ENCODE measurements around the gene CLSTN1. TPM values are rescaled to one million over a fixed set of nuclear protein-coding genes. Genes with fewer than 3 reads are reported as not detected.

CLSTN1 gene
- total RNA-seq, 2 experiments from 2014 or later: 34.9 to 36.7 TPM

DNA sequence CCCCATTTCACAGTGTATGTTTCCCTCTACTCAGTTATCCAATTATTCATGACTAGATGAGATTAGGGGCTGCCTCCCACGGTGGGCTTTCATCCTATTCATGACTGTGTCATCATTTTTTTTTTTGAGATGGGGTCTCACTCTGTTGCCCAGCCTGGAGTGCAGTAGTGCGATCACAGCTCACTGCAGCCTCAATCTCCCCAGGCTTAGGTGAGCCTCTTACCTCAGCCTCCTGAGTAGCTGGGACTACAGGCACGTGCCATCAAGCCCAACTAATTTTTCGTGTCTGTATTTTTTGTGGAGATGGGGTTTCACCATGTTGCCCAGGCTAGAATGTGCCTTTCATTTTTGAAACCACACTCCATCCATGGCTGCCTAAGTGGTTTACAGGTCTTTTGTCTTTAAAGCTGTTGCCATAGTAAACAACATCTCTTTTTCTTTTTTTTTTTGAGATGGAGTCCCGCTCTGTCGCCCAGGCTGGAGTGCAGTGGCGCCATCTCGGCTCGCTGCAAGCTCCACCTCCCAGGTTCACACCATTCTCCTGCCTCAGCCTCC, 112.2 kb downstream of the CLSTN1 start:
- peaks cover 50% of the 10 kb centered on the region for H3K36me3 Mint-ChIP-seq (ENCODE audit: low read depth)
- ATAC-seq (no peak), DNase-seq (no peak)
- intact Hi-C loops (cut with DNase I, micrococcal nuclease): no loop called here
- ChIA-PET CTCF (interaction anchor here (0.8 to 1.5 kb wide), 5 partner anchors 8 to 85 kb away, joined by 3 to 5 read pairs (median 3); no protein-coding TSS in a partner anchor), POLR2A (interaction anchor here (0.6 kb wide), 1 partner anchor 10 kb away, joined by 5 read pairs; no protein-coding TSS in a partner anchor)
- H3K27me3 Mint-ChIP-seq: no peaks in the 10 kb centered on the region
- H3K4me3 Mint-ChIP-seq: no peak overlapping the region
- H3K27ac Mint-ChIP-seq: peak overlapping the region; percentile 51
- no peaks in the 10 kb centered on the region for H3K9me3 Mint-ChIP-seq (ENCODE audit: low read depth)
- peaks cover 35% of the 10 kb centered on the region for H3K4me1 Mint-ChIP-seq

- Mint-ChIP-seq H3K27me3 (no peaks in the 10 kb centered on the region), H3K4me1 (peaks cover 36% of the 10 kb centered on the region), H3K4me3 (no peak overlapping the region), H3K9me3 (ENCODE audit: low read depth) (no peaks in the 10 kb centered on the region), H3K36me3 (ENCODE audit: low read depth) (peaks cover 46% of the 10 kb centered on the region), H3K27ac (no peak overlapping the region)
- ChIA-PET POLR2A (interaction anchor here (0.7 kb wide), 1 partner anchor 55 kb away, joined by 3 read pairs; no protein-coding TSS in a partner anchor), CTCF (interaction anchor here (1.0 kb wide), 1 partner anchor 11 kb away, joined by 3 read pairs; no protein-coding TSS in a partner anchor)
- DNase-seq (no peak), ATAC-seq (no peak)
- intact Hi-C loops (cut with DNase I, micrococcal nuclease): no loop called here
These were observed 113.7 kb downstream of the CLSTN1 start for GRCh38 chr1:9710037-9710436.

DNA sequence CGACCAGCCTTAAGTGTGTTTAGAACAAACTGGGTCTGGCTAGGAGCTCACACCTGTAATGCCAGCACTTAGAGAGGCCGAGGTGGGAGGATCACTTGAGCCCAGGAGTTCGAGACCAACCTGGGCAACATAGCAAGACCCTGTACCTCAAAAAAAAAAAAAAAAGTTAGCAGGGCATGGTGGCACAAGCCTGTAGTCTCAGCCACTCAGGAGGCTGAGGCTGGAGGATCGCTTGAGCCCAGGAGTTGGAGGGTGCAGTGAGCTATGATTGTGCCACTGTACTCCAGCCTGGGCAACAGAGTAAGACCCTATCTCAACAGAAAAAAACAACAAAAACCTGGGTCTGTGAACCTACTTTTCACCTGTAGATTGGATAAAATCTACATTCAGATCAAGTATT, 117.6 kb downstream of the CLSTN1 start:
- intact Hi-C loops (cut with DNase I, micrococcal nuclease): no loop called here
- CTCF ChIA-PET: no interaction called here
- peaks cover 50% of the 10 kb centered on the region for H3K4me1 Mint-ChIP-seq

DNA sequence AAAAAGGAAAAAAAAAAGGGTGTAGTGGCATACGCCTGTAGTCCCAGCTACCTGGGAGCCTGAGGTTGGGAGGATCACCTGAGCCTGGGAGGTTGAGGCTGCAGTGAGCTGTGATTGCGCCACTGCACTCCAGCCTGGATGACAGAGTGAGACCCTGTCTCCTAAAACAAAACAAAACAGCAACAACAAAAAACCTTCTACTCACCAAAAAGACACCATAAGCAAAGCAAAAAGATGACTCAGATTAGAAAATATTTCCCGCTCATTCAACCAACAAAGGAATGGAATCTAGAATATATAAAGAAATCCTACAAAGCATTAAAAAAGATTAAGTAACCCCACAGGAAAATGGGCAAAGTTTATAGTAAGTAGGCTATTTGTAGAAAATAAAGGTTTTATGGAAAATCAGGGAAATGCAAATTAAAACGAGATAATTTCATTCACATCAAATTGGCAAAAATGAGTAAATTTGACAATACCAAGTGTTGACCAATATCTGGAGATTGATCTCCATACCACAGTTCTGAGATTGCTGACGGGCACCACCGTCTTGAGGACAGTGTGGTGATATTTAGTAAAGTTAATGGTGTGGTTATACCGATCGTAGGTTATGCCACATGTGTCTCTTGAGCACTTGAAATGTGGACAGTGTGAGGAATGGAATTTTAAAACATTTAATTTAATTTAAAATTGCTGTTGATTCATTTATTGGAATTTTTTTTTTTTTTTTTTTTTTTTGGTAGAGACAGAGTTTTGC, 118.2 kb downstream of the CLSTN1 start:
- Mint-ChIP-seq H3K27ac (peak overlapping the region; percentile 76), H3K27me3 (no peaks in the 10 kb centered on the region), H3K9me3 (ENCODE audit: low read depth) (peaks cover 9% of the 10 kb centered on the region), H3K4me1 (peaks cover 56% of the 10 kb centered on the region), H3K4me3 (no peak overlapping the region), H3K36me3 (ENCODE audit: low read depth) (peaks cover 52% of the 10 kb centered on the region)
- peak; percentile 43 for ATAC-seq
- POLR2A ChIA-PET: no interaction called here
- CTCF ChIA-PET: interaction anchor here (0.6 to 0.9 kb wide), 2 partner anchors 10 to 282 kb away, joined by 3 read pairs; no protein-coding TSS in a partner anchor
- intact Hi-C loops (cut with DNase I, micrococcal nuclease): no loop called here
- no peak for DNase-seq

More for the DNA sequence above, 117.6 kb downstream of the CLSTN1 start:
- Mint-ChIP-seq H3K27me3 (no peaks in the 10 kb centered on the region), H3K27ac (no peak overlapping the region), H3K9me3 (ENCODE audit: low read depth) (peaks cover 9% of the 10 kb centered on the region), H3K4me3 (no peak overlapping the region), H3K36me3 (ENCODE audit: low read depth) (peaks cover 48% of the 10 kb centered on the region)
- DNase-seq (no peak), ATAC-seq (no peak)
- POLR2A ChIA-PET: no interaction called here

DNA sequence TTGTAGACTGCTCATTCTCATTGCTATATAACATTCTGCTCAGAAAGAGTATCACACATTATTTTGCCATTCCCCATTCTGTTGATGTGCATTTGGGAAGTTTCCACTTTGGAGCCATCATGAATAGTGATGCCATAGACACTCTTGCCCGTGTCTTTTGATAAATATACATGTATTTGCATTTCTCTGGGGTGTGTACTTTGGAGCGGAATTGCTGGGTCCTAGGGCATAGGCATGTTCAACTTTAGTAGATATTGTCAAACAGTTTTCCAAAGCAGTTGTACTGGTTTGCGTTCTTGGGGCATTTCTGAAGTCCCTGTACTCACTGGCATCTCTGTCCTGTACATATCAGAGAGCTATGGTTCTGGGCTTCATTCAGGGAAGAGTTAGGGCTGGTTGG, 120.1 kb downstream of the CLSTN1 start:
- no peak for ATAC-seq
- Mint-ChIP-seq H3K4me1 (peaks cover 60% of the 10 kb centered on the region), H3K36me3 (ENCODE audit: low read depth) (peaks cover 55% of the 10 kb centered on the region), H3K9me3 (ENCODE audit: low read depth) (peaks cover 9% of the 10 kb centered on the region), H3K27ac (peak overlapping the region; percentile 72), H3K27me3 (no peaks in the 10 kb centered on the region), H3K4me3 (no peak overlapping the region)
- DNase-seq: no peak
- intact Hi-C loops (cut with DNase I, micrococcal nuclease): no loop called here
- ChIA-PET POLR2A (no interaction called here), CTCF (interaction anchor here (0.6 to 1.8 kb wide), 6 partner anchors 13 to 77 kb away, joined by 3 to 6 read pairs (median 4); no protein-coding TSS in a partner anchor)

- Mint-ChIP-seq H3K9me3 (ENCODE audit: low read depth) (peaks cover 9% of the 10 kb centered on the region), H3K36me3 (ENCODE audit: low read depth) (peaks cover 60% of the 10 kb centered on the region), H3K27me3 (no peaks in the 10 kb centered on the region), H3K27ac (peak overlapping the region; percentile 42), H3K4me3 (no peak overlapping the region), H3K4me1 (peaks cover 64% of the 10 kb centered on the region)
- CTCF ChIA-PET: interaction anchor here (0.6 to 1.8 kb wide), 10 partner anchors 12 to 84 kb away, joined by 3 to 6 read pairs (median 4); no protein-coding TSS in a partner anchor
- intact Hi-C loops (cut with DNase I, micrococcal nuclease): no loop called here
- ATAC-seq (no peak), DNase-seq (no peak)
- POLR2A ChIA-PET: no interaction called here
These were observed 120.6 kb downstream of the CLSTN1 start for GRCh38 chr1:9703165-9703509.

DNA sequence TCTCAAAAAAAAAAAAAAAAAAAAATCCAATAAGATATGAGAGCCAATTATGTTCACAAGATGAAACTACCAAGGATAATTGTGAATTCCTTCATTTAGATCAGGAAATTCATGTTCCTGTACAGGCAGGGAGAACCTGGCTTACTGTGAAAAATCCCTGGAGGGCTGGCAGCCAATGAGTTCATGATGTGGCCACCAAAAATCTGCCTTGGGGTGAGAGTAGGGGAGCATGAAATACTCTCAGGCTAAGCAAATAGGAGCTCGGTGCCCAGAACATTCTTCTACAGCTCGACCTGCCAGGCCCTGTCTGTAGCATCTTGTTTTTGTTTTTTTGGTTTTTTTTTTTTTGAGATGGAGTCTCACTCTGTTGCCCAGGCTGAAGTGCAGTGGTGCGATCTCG, 122.1 kb downstream of the CLSTN1 start:
- intact Hi-C loops (cut with DNase I, micrococcal nuclease): loop anchor here in 1 of 2 experiments (1.0 kb wide), 1 partner anchor 24 kb away; no protein-coding TSS in a partner anchor
- H3K27ac Mint-ChIP-seq: peak overlapping the region; percentile 58
- no peak for DNase-seq
- H3K4me1 Mint-ChIP-seq: peaks cover 65% of the 10 kb centered on the region
- no peaks in the 10 kb centered on the region for H3K27me3 Mint-ChIP-seq
- ChIA-PET CTCF (interaction anchor here (0.5 to 1.5 kb wide), 4 partner anchors 20 to 115 kb away, joined by 3 to 5 read pairs (median 4); no protein-coding TSS in a partner anchor), POLR2A (no interaction called here)
- H3K9me3 Mint-ChIP-seq (ENCODE audit: low read depth): peaks cover 9% of the 10 kb centered on the region
- H3K4me3 Mint-ChIP-seq: no peak overlapping the region
- no peak for ATAC-seq
- peaks cover 61% of the 10 kb centered on the region for H3K36me3 Mint-ChIP-seq (ENCODE audit: low read depth)

DNA sequence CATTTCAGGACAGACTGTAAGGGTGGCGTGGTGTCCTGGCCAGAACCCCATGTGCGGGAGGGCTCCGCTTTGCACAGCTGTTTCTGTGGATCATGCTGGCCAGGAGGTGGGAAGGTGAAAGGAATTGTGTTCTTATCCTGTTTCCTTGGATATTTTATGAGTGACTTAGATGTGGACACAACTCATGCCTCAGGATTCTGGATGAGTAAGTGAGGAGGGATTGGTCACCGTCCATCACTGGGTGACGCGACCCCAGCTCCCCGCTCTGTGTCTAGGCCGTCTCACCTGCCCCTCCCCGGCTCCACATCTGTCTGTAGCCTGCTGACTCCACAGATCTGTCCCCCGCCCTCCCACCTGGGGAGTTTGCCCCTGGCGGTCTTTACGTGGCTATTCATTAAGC, 123.4 kb downstream of the CLSTN1 start:
- H3K4me1 Mint-ChIP-seq: peaks cover 59% of the 10 kb centered on the region
- intact Hi-C loops (cut with DNase I, micrococcal nuclease): no loop called here
- no peak overlapping the region for H3K4me3 Mint-ChIP-seq
- ATAC-seq (no peak), DNase-seq (no peak)
- peaks cover 60% of the 10 kb centered on the region for H3K36me3 Mint-ChIP-seq (ENCODE audit: low read depth)
- POLR2A ChIA-PET: no interaction called here
- no peak overlapping the region for H3K27ac Mint-ChIP-seq
- H3K27me3 Mint-ChIP-seq: no peaks in the 10 kb centered on the region
- CTCF ChIA-PET: interaction anchor here (0.6 kb wide), 1 partner anchor 59 kb away, joined by 4 read pairs; no protein-coding TSS in a partner anchor
- H3K9me3 Mint-ChIP-seq (ENCODE audit: low read depth): peaks cover 9% of the 10 kb centered on the region

GRCh38 chr1:9699361-9699760, 124.4 kb downstream of the CLSTN1 start:
- intact Hi-C loops (cut with DNase I, micrococcal nuclease): no loop called here
- Mint-ChIP-seq H3K27ac (peak overlapping the region; percentile 20), H3K4me1 (peaks cover 58% of the 10 kb centered on the region), H3K9me3 (ENCODE audit: low read depth) (peaks cover 9% of the 10 kb centered on the region), H3K27me3 (no peaks in the 10 kb centered on the region), H3K4me3 (no peak overlapping the region), H3K36me3 (ENCODE audit: low read depth) (peaks cover 60% of the 10 kb centered on the region)
- no peak for ATAC-seq
- no peak for DNase-seq
- POLR2A ChIA-PET: interaction anchor here (0.6 kb wide), 1 partner anchor 82 kb away, joined by 3 read pairs; no protein-coding TSS in a partner anchor
- CTCF ChIA-PET: interaction anchor here (0.6 kb wide), 2 partner anchors 184 to 190 kb away, joined by 3 read pairs; no protein-coding TSS in a partner anchor

DNA sequence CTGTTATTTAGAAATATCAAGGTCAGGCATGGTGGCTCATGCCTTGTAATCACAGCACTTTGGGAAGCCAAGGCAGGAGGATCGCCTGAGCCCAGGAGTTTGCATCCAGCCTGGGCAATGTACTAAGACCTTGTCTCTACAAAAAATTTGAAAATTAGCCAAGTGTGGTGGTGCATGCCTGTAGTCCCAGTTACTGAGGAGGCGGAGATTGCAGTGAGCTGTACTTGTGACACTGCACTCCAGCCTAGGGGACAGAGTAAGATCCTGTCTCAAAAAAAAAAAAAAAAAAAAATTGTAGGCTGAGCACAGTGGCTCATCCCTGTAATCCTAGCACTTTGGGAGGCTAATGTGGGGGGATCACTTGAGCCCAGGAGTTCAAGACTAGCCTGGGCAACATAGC, 127.0 kb downstream of the CLSTN1 start:
- ATAC-seq (no peak), DNase-seq (no peak)
- Mint-ChIP-seq H3K36me3 (ENCODE audit: low read depth) (peaks cover 57% of the 10 kb centered on the region), H3K27me3 (no peaks in the 10 kb centered on the region), H3K4me3 (no peak overlapping the region), H3K27ac (no peak overlapping the region), H3K4me1 (peaks cover 54% of the 10 kb centered on the region), H3K9me3 (ENCODE audit: low read depth) (no peaks in the 10 kb centered on the region)
- CTCF ChIA-PET: no interaction called here
- intact Hi-C loops (cut with DNase I, micrococcal nuclease): no loop called here
- POLR2A ChIA-PET: interaction anchor here (1.3 kb wide), 1 partner anchor 26 kb away, joined by 4 read pairs; no protein-coding TSS in a partner anchor

- peaks cover 67% of the 10 kb centered on the region for H3K4me1 Mint-ChIP-seq
- ChIA-PET CTCF (interaction anchor here (0.6 to 1.8 kb wide), 12 partner anchors 12 to 65 kb away, joined by 3 to 10 read pairs (median 3); partner anchors contain the start of gene PIK3CD), POLR2A (no interaction called here)
- no peaks in the 10 kb centered on the region for H3K9me3 Mint-ChIP-seq (ENCODE audit: low read depth)
- DNase-seq (no peak), ATAC-seq (no peak)
- H3K36me3 Mint-ChIP-seq (ENCODE audit: low read depth): peaks cover 44% of the 10 kb centered on the region
- H3K4me3 Mint-ChIP-seq: peak overlapping the region; percentile 80
- H3K27ac Mint-ChIP-seq: peak overlapping the region; percentile 76
- intact Hi-C loops (cut with DNase I, micrococcal nuclease): loop anchor here in 1 of 2 experiments (2.0 kb wide), 1 partner anchor 65 kb away; no protein-coding TSS in a partner anchor
- no peaks in the 10 kb centered on the region for H3K27me3 Mint-ChIP-seq
These were observed 132.1 kb downstream of the CLSTN1 start for GRCh38 chr1:9691691-9692090.

Measured in activated CD4-positive, alpha-beta T cell treated with anti-CD3 and anti-CD28 coated beads for 36 hours (primary cell).